Renal cortex interstitium (tissue), 11 donors: Measurements from ENCODE around the gene CCR7. TPM values are rescaled to one million over a fixed set of nuclear protein-coding genes. Genes with fewer than 3 reads are reported as not detected.

ENCODE experiments used
- DNase-seq, 11 donors: peaks; one replicate each; pipeline ENCODE4 v3.0.0-alpha.2; 2013; ENCODE audit warnings: low read depth in 9 of 11, low spot score in 4 of 11; ENCODE audit errors: extremely low read depth in 1 of 11
- polyA plus RNA-seq, 3 donors: library from polyadenylated mRNA; unstranded; fragments of 120-200 nt; gene quantifications; one replicate each; pipeline ENCODE4 v1.2.1, GENCODE V29; 2013; ENCODE audit not compliant: insufficient read length in 3 of 3

Gene CCR7
- polyA plus RNA-seq, 3 donors = 0.11 to 0.48 (median 0.33) TPM

DNA sequence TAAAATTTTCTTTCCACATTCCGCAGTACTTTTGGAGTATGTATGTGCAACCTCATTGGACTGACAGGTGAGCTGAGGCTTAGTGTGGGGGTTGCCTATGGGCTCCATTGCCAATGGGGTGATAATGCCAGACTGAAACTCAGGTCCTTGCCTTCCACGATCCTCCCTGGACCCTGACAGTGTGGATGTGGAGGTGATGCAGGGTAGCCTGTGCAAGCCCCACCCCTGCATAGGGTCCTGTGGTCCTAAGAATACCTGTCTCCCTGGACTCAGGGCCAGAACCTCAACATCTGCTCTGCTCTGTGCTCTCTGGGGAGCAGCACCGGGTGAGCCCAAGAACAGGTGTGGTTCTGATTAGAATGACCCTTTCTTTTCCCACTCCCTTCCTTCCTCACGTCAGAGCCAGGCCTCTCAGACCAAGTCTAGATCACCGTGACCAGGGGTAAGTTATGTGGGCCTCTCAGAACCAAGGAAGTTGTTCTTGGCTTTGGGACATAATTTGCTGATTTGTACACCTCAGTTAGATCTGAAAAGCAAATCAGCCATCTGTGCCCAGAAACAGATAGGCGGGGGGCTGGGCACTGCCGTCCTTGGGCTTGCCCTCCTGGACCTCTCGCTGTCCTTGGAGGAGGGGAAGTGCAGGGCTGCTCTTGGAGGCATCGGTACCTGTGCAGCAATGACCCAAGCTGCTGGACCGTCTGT, 55.5 kb downstream of the CCR7 start:
- no peak for DNase-seq

DNA sequence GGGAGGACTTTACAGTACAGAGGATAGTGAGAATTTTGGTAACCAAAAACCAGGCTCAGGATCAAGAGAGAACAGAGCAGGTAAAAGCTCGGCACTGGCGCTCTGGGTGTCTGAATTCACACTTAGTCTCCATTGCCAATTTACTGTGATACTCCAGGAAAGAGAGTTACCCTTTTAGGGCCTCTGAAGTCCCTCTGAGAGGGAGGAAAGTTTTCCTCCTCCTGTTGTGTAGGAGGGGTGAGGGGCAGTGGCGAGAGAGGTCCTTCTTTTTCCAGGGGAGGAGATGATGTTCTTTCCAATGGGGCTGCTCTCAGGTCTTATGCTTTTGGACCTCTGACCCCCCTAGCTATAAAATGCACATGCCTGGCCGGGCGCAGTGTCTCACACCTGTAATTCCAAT, 58.5 kb downstream of the CCR7 start:
- DNase-seq = peak in 1 of 11 donors; percentile 15

Other genes starting within 250 kb of the CCR7 start
- gene GJD3, start 200.7 kb downstream of the CCR7 start, polyA plus RNA-seq = under 1 TPM in 1 of 3 donors, not detected in 2; 0.32 TPM
- 100 to 1,000 TPM; 154 to 213 (median 186) TPM for gene TOP2A, start 147.6 kb downstream of the CCR7 start, polyA plus RNA-seq
- gene IGFBP4, start 122.0 kb downstream of the CCR7 start, polyA plus RNA-seq = 100 to 1,000 TPM; 336 to 355 (median 341) TPM
- under 1 TPM; 0.03 to 0.06 (median 0.03) TPM for gene TNS4, start 63.8 kb downstream of the CCR7 start, polyA plus RNA-seq
- 100 to 1,000 TPM; 236 to 258 (median 256) TPM for gene SMARCE1, start 82.3 kb upstream of the CCR7 start, polyA plus RNA-seq
- gene KRT222, start 99.7 kb upstream of the CCR7 start, polyA plus RNA-seq = under 1 TPM; 0.06 to 0.21 (median 0.17) TPM
- not detected for gene KRT24, start 138.3 kb upstream of the CCR7 start, polyA plus RNA-seq
- gene KRT25, start 189.9 kb upstream of the CCR7 start, polyA plus RNA-seq = under 1 TPM in 1 of 3 donors, not detected in 2; 0.09 TPM
- not detected for gene KRT26, start 206.7 kb upstream of the CCR7 start, polyA plus RNA-seq
- not detected for gene KRT27, start 217.1 kb upstream of the CCR7 start, polyA plus RNA-seq
- not detected for gene KRT28, start 234.5 kb upstream of the CCR7 start, polyA plus RNA-seq